ENCODE results near the gene PDHB. TPM values are rescaled to one million over a fixed set of nuclear protein-coding genes. Genes with fewer than 3 reads are reported as not detected.
A peak's percentile ranks its signal among the peaks of the same experiment; 100 is the strongest.

PDHB gene
- total RNA-seq = 10 to 100 TPM; 30.1 to 58.1 (median 54.0) TPM
- 100 to 1,000 TPM; 106 to 128 TPM for polyA plus RNA-seq
- total RNA-seq = 39.0 reads per million, percentile 66 among the genes with 10 or more reads in this experiment

GRCh38 chr3:58433400-58434167 is at the start of gene PDHB:
Gene PDHB (minus strand): TSS chr3:58433832. CDS start chr3:58433809, 23 bp downstream.
- intact Hi-C loops (cut with micrococcal nuclease) = loop anchor here (1.0 to 5.0 kb wide), 16 partner anchors 19 to 1876 kb away; partner anchors contain the start of genes ABHD6 (in 2 of the 2), HTD2 (in 2 of the 2), RPP14 (in 2 of the 2) and ARF4 (in 1 of the 2)
- Histone ChIP-seq H3K27me3 (ENCODE audit: control insufficient read depth in 2 of 2, insufficient read depth in 2 of 2, low read length in 2 of 2) (no peaks in the 10 kb centered on the region), H3K9me3 (ENCODE audit: control insufficient read depth in 2 of 3, low read length in 3 of 3) (no peaks in the 10 kb centered on the region), H3K36me3 (ENCODE audit: control insufficient read depth in 2 of 3, insufficient read depth in 3 of 3, low read length in 3 of 3) (peaks cover 22 to 33% (median 30%) of the 10 kb centered on the region in 3 experiments), H3K27ac (ENCODE audit: low read depth, low read length) (peak within 1 kb of the TSS; percentile 81), H3K4me3 (ENCODE audit: low read length) (peak within 1 kb of the TSS; percentile 92), H3K4me1 (ENCODE audit: control insufficient read depth in 2 of 2, insufficient read depth in 2 of 2, low read length in 2 of 2) (peaks cover 14 to 15% of the 10 kb centered on the region in 2 donors)
- H3K36me3 Mint-ChIP-seq = peaks cover 0 to 16% (median 5%) of the 10 kb centered on the region in 5 donors
- peaks cover 0 to 9% (median 0%) of the 10 kb centered on the region in 5 donors for H3K27me3 Mint-ChIP-seq
- DNase-seq = peak; percentile 78 to 91 (median 90)
- H3K4me1 Mint-ChIP-seq = peaks cover 15 to 34% (median 27%) of the 10 kb centered on the region in 7 donors
- H3K27ac Mint-ChIP-seq = peak within 1 kb of the TSS; percentile 94 to 98 (median 97)
- CTCF ChIA-PET = interaction anchor here (1.1 kb wide), 2 partner anchors 15 to 30 kb away, joined by 3 to 4 read pairs; no protein-coding TSS in a partner anchor
- ATAC-seq = peak; percentile 98
- POLR2A ChIA-PET = interaction anchor here (0.6 to 3.2 kb wide), 7 partner anchors 9 to 127 kb away, joined by 3 to 18 read pairs (median 4); partner anchors contain the start of genes HTD2, KCTD6 and RPP14
- no peaks in the 10 kb centered on the region for H3K9me3 Mint-ChIP-seq
- H3K4me3 Mint-ChIP-seq = peak within 1 kb of the TSS; percentile 90 to 98 (median 95)

- peak; percentile 35 for ATAC-seq
- H3K36me3 ChIP-seq (ENCODE audit: control insufficient read depth in 2 of 3, insufficient read depth in 3 of 3, low read length in 3 of 3) = no peaks in the 10 kb centered on the region
- intact Hi-C loops (cut with micrococcal nuclease) = no loop called here
- CTCF ChIA-PET = no interaction called here
- H3K4me3 ChIP-seq (ENCODE audit: low read length) = no peak overlapping the region
- peaks cover 0 to 68% (median 0%) of the 10 kb centered on the region in 5 donors for H3K27me3 Mint-ChIP-seq
- H3K36me3 Mint-ChIP-seq = peaks cover 0 to 4% (median 0%) of the 10 kb centered on the region in 5 donors
- no peak overlapping the region for H3K4me3 Mint-ChIP-seq
- H3K27me3 ChIP-seq (ENCODE audit: control insufficient read depth in 2 of 2, insufficient read depth in 2 of 2, low read length in 2 of 2) = no peaks in the 10 kb centered on the region
- H3K9me3 ChIP-seq (ENCODE audit: control insufficient read depth in 2 of 3, low read length in 3 of 3) = no peaks in the 10 kb centered on the region
- POLR2A ChIA-PET = interaction anchor here (0.7 kb wide), 2 partner anchors 241 to 381 kb away, joined by 3 read pairs; no protein-coding TSS in a partner anchor
- H3K4me1 Mint-ChIP-seq = peaks cover 0 to 14% (median 0%) of the 10 kb centered on the region in 7 donors
- no peaks in the 10 kb centered on the region for H3K4me1 ChIP-seq (ENCODE audit: control insufficient read depth in 2 of 2, insufficient read depth in 2 of 2, low read length in 2 of 2)
- H3K27ac Mint-ChIP-seq = no peak overlapping the region
- DNase-seq = no peak
- H3K27ac ChIP-seq (ENCODE audit: low read depth, low read length) = no peak overlapping the region
- peaks cover 0 to 8% (median 0%) of the 10 kb centered on the region in 11 donors for H3K9me3 Mint-ChIP-seq
These were observed 49.4 kb upstream of the PDHB start for GRCh38 chr3:58482917-58483636.

- H3K27ac ChIP-seq (ENCODE audit: low read depth, low read length) = no peak overlapping the region
These were observed 46.7 kb upstream of the PDHB start for GRCh38 chr3:58480309-58480708.

GRCh38 chr3:58478781-58479180 is 45.1 kb upstream of the PDHB start:
- Histone ChIP-seq H3K27me3 (ENCODE audit: control insufficient read depth in 2 of 2, insufficient read depth in 2 of 2, low read length in 2 of 2) (no peaks in the 10 kb centered on the region), H3K4me3 (ENCODE audit: low read length) (no peak overlapping the region), H3K4me1 (ENCODE audit: control insufficient read depth in 2 of 2, insufficient read depth in 2 of 2, low read length in 2 of 2) (peaks cover 0 to 3% of the 10 kb centered on the region in 2 donors), H3K36me3 (ENCODE audit: control insufficient read depth in 2 of 3, insufficient read depth in 3 of 3, low read length in 3 of 3) (no peaks in the 10 kb centered on the region), H3K27ac (ENCODE audit: low read depth, low read length) (no peak overlapping the region), H3K9me3 (ENCODE audit: control insufficient read depth in 2 of 3, low read length in 3 of 3) (no peaks in the 10 kb centered on the region)
- Mint-ChIP-seq H3K9me3 (peaks cover 0 to 8% (median 0%) of the 10 kb centered on the region in 11 donors), H3K27me3 (peaks cover 0 to 39% (median 0%) of the 10 kb centered on the region in 5 donors), H3K27ac (no peak overlapping the region), H3K36me3 (peaks cover 0 to 8% (median 0%) of the 10 kb centered on the region in 5 donors), H3K4me3 (no peak overlapping the region), H3K4me1 (peaks cover 0 to 16% (median 11%) of the 10 kb centered on the region in 7 donors)
- ATAC-seq (no peak), DNase-seq (no peak)
- POLR2A ChIA-PET = interaction anchor here (0.6 kb wide), 1 partner anchor 403 kb away, joined by 6 read pairs; no protein-coding TSS in a partner anchor
- intact Hi-C loops (cut with micrococcal nuclease) = no loop called here
- CTCF ChIA-PET = no interaction called here

More at GRCh38 chr3:58480309-58480708, 46.7 kb upstream of the PDHB start:
- Histone ChIP-seq H3K27me3 (ENCODE audit: control insufficient read depth in 2 of 2, insufficient read depth in 2 of 2, low read length in 2 of 2) (no peaks in the 10 kb centered on the region), H3K36me3 (ENCODE audit: control insufficient read depth in 2 of 3, insufficient read depth in 3 of 3, low read length in 3 of 3) (no peaks in the 10 kb centered on the region), H3K4me1 (ENCODE audit: control insufficient read depth in 2 of 2, insufficient read depth in 2 of 2, low read length in 2 of 2) (no peaks in the 10 kb centered on the region), H3K4me3 (ENCODE audit: low read length) (no peak overlapping the region), H3K9me3 (ENCODE audit: control insufficient read depth in 2 of 3, low read length in 3 of 3) (no peaks in the 10 kb centered on the region)
- H3K4me1 Mint-ChIP-seq = peaks cover 0 to 8% (median under 1%) of the 10 kb centered on the region in 7 donors
- H3K4me3 Mint-ChIP-seq = no peak overlapping the region
- no peak overlapping the region for H3K27ac Mint-ChIP-seq
- ATAC-seq (no peak), DNase-seq (no peak)
- ChIA-PET POLR2A (no interaction called here), CTCF (no interaction called here)
- H3K36me3 Mint-ChIP-seq = peaks cover 0 to 6% (median 0%) of the 10 kb centered on the region in 5 donors
- H3K9me3 Mint-ChIP-seq = peaks cover 0 to 8% (median 0%) of the 10 kb centered on the region in 11 donors
- intact Hi-C loops (cut with micrococcal nuclease) = no loop called here
- peaks cover 0 to 51% (median 0%) of the 10 kb centered on the region in 5 donors for H3K27me3 Mint-ChIP-seq

- Mint-ChIP-seq H3K4me1 (peaks cover 5 to 50% (median 21%) of the 10 kb centered on the region in 7 donors), H3K4me3 (no peak overlapping the region), H3K27ac (peak overlapping the region in 1 of 9 donors; percentile 3), H3K9me3 (peaks cover 0 to 2% (median 0%) of the 10 kb centered on the region in 11 donors), H3K36me3 (peaks cover 0 to 11% (median 0%) of the 10 kb centered on the region in 5 donors), H3K27me3 (peaks cover 0 to 18% (median 0%) of the 10 kb centered on the region in 5 donors)
- no peak for DNase-seq
- intact Hi-C loops (cut with micrococcal nuclease) = loop anchor here in 1 of 2 donors (5.0 kb wide), 2 partner anchors 43 to 143 kb away; partner anchors contain the start of genes PDHB and PXK
- ChIA-PET POLR2A (no interaction called here), CTCF (no interaction called here)
- Histone ChIP-seq H3K4me1 (ENCODE audit: control insufficient read depth in 2 of 2, insufficient read depth in 2 of 2, low read length in 2 of 2) (peaks cover 0 to 28% of the 10 kb centered on the region in 2 donors), H3K27me3 (ENCODE audit: control insufficient read depth in 2 of 2, insufficient read depth in 2 of 2, low read length in 2 of 2) (no peaks in the 10 kb centered on the region), H3K36me3 (ENCODE audit: control insufficient read depth in 2 of 3, insufficient read depth in 3 of 3, low read length in 3 of 3) (no peaks in the 10 kb centered on the region), H3K4me3 (ENCODE audit: low read length) (no peak overlapping the region), H3K27ac (ENCODE audit: low read depth, low read length) (no peak overlapping the region), H3K9me3 (ENCODE audit: control insufficient read depth in 2 of 3, low read length in 3 of 3) (no peaks in the 10 kb centered on the region)
- ATAC-seq = no peak
These were observed 41.4 kb upstream of the PDHB start for GRCh38 chr3:58474967-58475578.

All from naive thymus-derived CD4-positive, alpha-beta T cell (primary cell).